Heart left ventricle (tissue), 16 donors: ENCODE results near the gene AGTRAP. TPM values are rescaled to one million over a fixed set of nuclear protein-coding genes. Genes with fewer than 3 reads are reported as not detected.

ENCODE experiments used
- ATAC-seq, 4 donors: fragments of 200-7000 bp; cut with Tn5 transposase; one replicate each; pipeline ENCODE4 v1.9.1; 2020 to 2022; ENCODE audit warnings: moderate library complexity in 4 of 4, mild to moderate bottlenecking in 3 of 4, moderate number of reproducible peaks in 1 of 4
- DNase-seq, 5 donors: peaks; one replicate each; pipeline ENCODE4 v3.0.0-alpha.2; 2020
- H3K27ac ChIP-seq, 12 donors: fragments of 200-600 bp; sonication (generic) in 4 of 12; one replicate each; pipeline versions ENCODE4 v1.5.0 to v1.8.0; 2016 to 2022; ENCODE audit warnings: mild to moderate bottlenecking in 2 of 12
- H3K27me3 ChIP-seq, 9 donors: fragments of 200-600 bp; sonication (generic) in 2 of 9; one replicate each; pipeline versions ENCODE4 v1.5.1 to v1.8.0; 2016 to 2022; ENCODE audit warnings: mild to moderate bottlenecking in 3 of 9
- H3K36me3 ChIP-seq, 9 donors: fragments of 200-600 bp; sonication (generic) in 2 of 9; one replicate each; pipeline versions ENCODE4 v1.5.0 to v1.8.0; 2018 to 2022; ENCODE audit warnings: mild to moderate bottlenecking in 2 of 9
- H3K4me1 ChIP-seq, 12 donors: fragments of 200-600 bp; sonication (generic) in 4 of 12; one replicate each; pipeline versions ENCODE4 v1.5.0 to v1.8.0; 2016 to 2022; ENCODE audit warnings: mild to moderate bottlenecking in 3 of 12
- H3K4me3 ChIP-seq, 12 donors: fragments of 200-600 bp; sonication (generic) in 4 of 12; one replicate each; pipeline versions ENCODE4 v1.5.0 to v1.8.0; 2017 to 2022; ENCODE audit warnings: mild to moderate bottlenecking in 9 of 12, moderate library complexity in 4 of 12
- H3K9me3 ChIP-seq, 12 donors: fragments of 200-600 bp; sonication (generic) in 4 of 12; one replicate each; pipeline versions ENCODE4 v1.5.0 to v1.8.0; 2016 to 2022; ENCODE audit warnings: mild to moderate bottlenecking in 1 of 12
- CTCF ChIP-seq, 12 donors: fragments of 200-600 bp; sonication (generic) in 4 of 12; IDR thresholded peaks; one replicate each; pipeline versions ENCODE4 v1.5.0 to v1.8.0; 2018 to 2022; ENCODE audit warnings: antibody characterized with exemption in 12 of 12, mild to moderate bottlenecking in 5 of 12
- POLR2A ChIP-seq, 2 donors: fragments of 450-650 bp; IDR thresholded peaks; one replicate each; pipeline ENCODE4 v1.6.1; 2017; ENCODE audit warnings: antibody characterized with exemption in 2 of 2, mild to moderate bottlenecking in 2 of 2, moderate library complexity in 2 of 2
- WGBS, 4 donors: extraction: QIAGEN DNeasy Blood & Tissue Kit in 2 of 4; methylation state at CpG; one replicate each; pipeline versions ENCODE4 v1.1.5 to v1.1.7; 2013 to 2018; 5-methylcytosine and 5-hydroxymethylcytosine counted together
- intact Hi-C, 10 donors: fragments of 100-400 bp; cut with DNase I; formaldehyde crosslinking; loops; one replicate each; pipeline versions ENCODE4 v1.11.1 to v1.14.2; 2022
- polyA plus RNA-seq, 2 donors: library from polyadenylated mRNA; stranded (reverse); fragments of 200-250 nt; gene quantifications; one replicate each; pipeline ENCODE4 v1.2.3, GENCODE V29; 2013
- total RNA-seq, 9 donors: library from RNA; depleted of rRNA in 2 of 9; stranded (reverse); fragments of >200 nt in 2 of 9; fragmentation: NEBNext Ultra II Directional in 3 of 9; extraction: Animal tissue kit (Norgen Biotek cat#: 25700) in 3 of 9; gene quantifications; one replicate each; pipeline versions ENCODE4 v1.1.0 to v1.2.4, GENCODE V29; 2016 to 2023
- donor health status: ischemic (EF 13 %, LVEDD 7.1; RV severe dilation, severe dysfunction).
- donor health status: healthy with polysubstance abuse.
- donor health status: DM: no; HTN: yes; CAD: no.
- donor health status: DM: no; HTN: no; CAD: no.
- donor health status: ischemic (EF 25% LVEDD 6.9; RV normal size, moderate dysfunction).
- donor health status: ischemic (EF 25% LVEDD 5.7; RV mildly dilated, moderate dysfunction).
- donor health status: healthy.
- donor health status: DM: yes; HTN: yes; CAD: no.
- donor health status: ischemic (EF 35%, LVEDD 5.7; RV mildly dilated, moderate dysfunction).
- donor health status: nonischemic (EF 11% LVEDD 7.7; RV severe dilation, severe dysfunction).
- donor health status: DM: yes; HTN: yes; CAD: no.
- donor health status: PGD.
- donor health status: ischemic (EF 29% LVEDD 5.4; RV normal size, mild dysfunction).
- donor health status: nonischemic (EF 23%, LVEDD 6.1; RV moderate dilation, normal function).

The AGTRAP gene
- total and polyA plus RNA-seq, 11 donors, result 11.8 to 134 (median 24.5) TPM

- Histone ChIP-seq H3K27me3 (peaks cover 1 to 15% (median 11%) of the 10 kb centered on the region in 9 donors), H3K4me3 (no peak overlapping the region), H3K9me3 (no peaks in the 10 kb centered on the region), H3K36me3 (no peaks in the 10 kb centered on the region), H3K4me1 (peaks cover 0 to 15% (median 6%) of the 10 kb centered on the region in 12 donors), H3K27ac (no peak overlapping the region)
- 88 to 92% (median 89%) methylated on average over 6 to 14 of the region's 14 CpGs for WGBS, 4 donors
- no peak for TF ChIP-seq POLR2A (IDR thresholded peaks at IDR 0.05)
- no peak for TF ChIP-seq CTCF (IDR thresholded peaks at IDR 0.05)
- ATAC-seq (no peak), DNase-seq (no peak)
- intact Hi-C loops, result no loop called here
Measured at GRCh38 chr1:11766429-11766776, 30.5 kb downstream of the AGTRAP start.

GRCh38 chr1:11767922-11768704 is 32.2 kb downstream of the AGTRAP start:
- no peak for TF ChIP-seq POLR2A (IDR thresholded peaks at IDR 0.05)
- no peak for TF ChIP-seq CTCF (IDR thresholded peaks at IDR 0.05)
- no peak overlapping the region for H3K4me3 ChIP-seq
- H3K9me3 ChIP-seq, result no peaks in the 10 kb centered on the region
- intact Hi-C loops, result no loop called here
- no peak overlapping the region for H3K27ac ChIP-seq
- DNase-seq (no peak), ATAC-seq (no peak)
- no peaks in the 10 kb centered on the region for H3K27me3 ChIP-seq
- H3K36me3 ChIP-seq, result no peaks in the 10 kb centered on the region
- WGBS, 4 donors, result 80 to 84% (median 83%) methylated on average over 12 to 16 of the region's 16 CpGs
- H3K4me1 ChIP-seq, result peaks cover 0 to 12% (median 3%) of the 10 kb centered on the region in 12 donors

- DNase-seq (no peak), ATAC-seq (peak in 2 of 4 donors; percentile 22 to 64)
- 52 to 73% (median 55%) methylated on average over 4 of the region's 4 CpGs for WGBS, 4 donors
- Histone ChIP-seq H3K4me1 (peaks cover 0 to 12% (median 3%) of the 10 kb centered on the region in 12 donors), H3K27me3 (no peaks in the 10 kb centered on the region), H3K9me3 (no peaks in the 10 kb centered on the region), H3K27ac (peak overlapping the region in 1 of 12 donors; percentile 19), H3K4me3 (no peak overlapping the region), H3K36me3 (no peaks in the 10 kb centered on the region)
- TF ChIP-seq POLR2A (IDR thresholded peaks at IDR 0.05) (no peak), CTCF (IDR thresholded peaks at IDR 0.05) (no peak)
- intact Hi-C loops, result no loop called here
Measured at GRCh38 chr1:11768821-11769220, 32.9 kb downstream of the AGTRAP start.

GRCh38 chr1:11769274-11769673 is 33.3 kb downstream of the AGTRAP start:
- ATAC-seq, result no peak
- no peaks in the 10 kb centered on the region for H3K27me3 ChIP-seq
- no peak for DNase-seq
- peaks cover 0 to 12% (median 3%) of the 10 kb centered on the region in 12 donors for H3K4me1 ChIP-seq
- H3K36me3 ChIP-seq, result no peaks in the 10 kb centered on the region
- H3K4me3 ChIP-seq, result no peak overlapping the region
- TF ChIP-seq CTCF (IDR thresholded peaks at IDR 0.05) (no peak), POLR2A (IDR thresholded peaks at IDR 0.05) (no peak)
- intact Hi-C loops, result no loop called here
- 75 to 84% (median 81%) methylated on average over 3 to 4 of the region's 4 CpGs for WGBS, 4 donors
- H3K9me3 ChIP-seq, result no peaks in the 10 kb centered on the region
- H3K27ac ChIP-seq, result no peak overlapping the region
